Ureter (tissue), 1 donor: ENCODE data around the gene CSNK2A2. TPM values are rescaled to one million over a fixed set of nuclear protein-coding genes. Genes with fewer than 3 reads are reported as not detected.

Experiments used
- DNase-seq: peaks from one replicate; pipeline ENCODE4 v3.0.0-alpha.2; 2020; ENCODE audit warnings: low spot score
- total RNA-seq: library from RNA; stranded (reverse); gene quantifications from one replicate; pipeline ENCODE4 v1.2.4, GENCODE V29; 2023
- donor health status: DM: yes; HTN: yes; CAD: no.

CSNK2A2 gene
- total RNA-seq, 1 donor from 2014 or later = 64.1 TPM

GRCh38 chr16:58110571-58111301 lies 87.2 kb downstream of the CSNK2A2 start:
- DNase-seq = no peak

GRCh38 chr16:58109881-58110280 lies 88.0 kb downstream of the CSNK2A2 start:
- no peak for DNase-seq

DNA sequence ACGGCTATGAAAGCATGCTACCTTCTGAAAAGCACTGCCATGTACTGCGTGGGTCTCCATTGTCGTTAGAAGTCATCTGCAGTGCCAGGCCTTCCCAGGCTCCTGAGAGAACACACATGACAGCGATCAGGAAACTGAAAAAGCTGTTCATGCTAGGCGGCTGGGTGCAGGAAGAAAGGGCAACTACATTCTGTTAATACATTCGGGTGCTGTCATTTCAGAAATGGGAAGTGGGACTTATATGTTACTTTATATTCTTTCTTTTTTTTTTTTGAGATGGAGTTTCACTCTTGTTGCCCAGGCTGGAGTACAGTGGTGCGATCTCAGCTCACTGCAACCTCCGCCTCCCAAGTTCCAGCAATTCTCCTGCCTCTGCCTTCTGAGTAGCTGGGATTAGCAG lies 88.6 kb downstream of the CSNK2A2 start:
- no peak for DNase-seq

Other genes with a start within 250 kb of the CSNK2A2 start
- gene CNGB1, start 227.0 kb downstream of the CSNK2A2 start, total RNA-seq = 1.5 TPM
- 24.7 TPM for gene ZNF319, start 197.4 kb downstream of the CSNK2A2 start, total RNA-seq
- gene USB1, start 196.7 kb downstream of the CSNK2A2 start, total RNA-seq = 50.5 TPM
- gene MMP15, start 172.4 kb downstream of the CSNK2A2 start, total RNA-seq = 15.4 TPM
- gene CFAP20, start 68.7 kb downstream of the CSNK2A2 start, total RNA-seq = 26.4 TPM
- not detected for gene PRSS54, start 96.9 kb upstream of the CSNK2A2 start, total RNA-seq
- gene GINS3, start 194.4 kb upstream of the CSNK2A2 start, total RNA-seq = 7.0 TPM